GM23248 (cell line): ENCODE data around the gene CYBRD1.

Experiments
- EZH2 ChIP-seq: fragments of 200-600 bp; sonication (generic); IDR thresholded peaks from 2 replicates; pipeline ENCODE4 v1.6.1; 2018; ENCODE audit warnings: antibody characterized with exemption, mild to moderate bottlenecking; ENCODE audit not compliant: insufficient read depth, poor library complexity, severe bottlenecking
- EZH2phosphoT487 ChIP-seq: fragments of 200-600 bp; sonication (generic); IDR thresholded peaks from 2 replicates; pipeline ENCODE4 v1.6.1; 2018; ENCODE audit warnings: antibody characterized with exemption, moderate library complexity, mild to moderate bottlenecking, low read depth; ENCODE audit not compliant: insufficient read depth

GRCh38 chr2:171563301-171563700 is 41.0 kb downstream of the CYBRD1 start:
- TF ChIP-seq EZH2phosphoT487, result no peak
- TF ChIP-seq EZH2, result no peak
